H1 (cell line): ENCODE measurements around the gene MARK3. TPM values are rescaled to one million over a fixed set of nuclear protein-coding genes. Genes with fewer than 3 reads are reported as not detected.

Experiments used
- CTCF ChIA-PET: fragments of 300-600 bp; sonication (Branson Sonifier 250); formaldehyde crosslinking; loops from one replicate; lab custom pipeline; 2021; ENCODE audit not compliant: partially characterized antibody; lab: Charles Lee
- POLR2A ChIA-PET: fragments of 300-600 bp; sonication (Branson Sonifier 250); formaldehyde crosslinking; loops from one replicate; lab custom pipeline; 2021; ENCODE audit warnings: inconsistent platforms; ENCODE audit not compliant: partially characterized antibody; lab: Charles Lee
- DNase-seq, 2 experiments: peaks; one replicate each; pipeline versions ENCODE4 v3.0.0 to v3.0.0-alpha.2; 2010 to 2022; ENCODE audit warnings: low spot score in 2 of 2, low read depth in 1 of 2, mixed read lengths in 1 of 2
- FAIRE-seq: peaks from 2 replicates; lab custom pipeline; 2011; peaks lifted over from hg19 to GRCh38; lab: Jason Lieb, UNC
- H2AFZ ChIP-seq: 2 replicates; pipeline ENCODE4 v1.8.1; 2012; ENCODE audit warnings: low read length, inconsistent platforms
- H2AK5ac ChIP-seq: 2 replicates; pipeline ENCODE4 v1.6.1; 2013; ENCODE audit warnings: low read depth, low read length
- H2BK120ac ChIP-seq: replicated peaks from 2 replicates; pipeline ENCODE3; 2013; ENCODE audit warnings: low read depth, low read length, inconsistent platforms
- H2BK12ac ChIP-seq: 2 replicates; pipeline ENCODE4 v1.6.1; 2013; ENCODE audit warnings: low read depth, low read length
- H2BK15ac ChIP-seq: 2 replicates; pipeline ENCODE4 v1.6.1; 2013; ENCODE audit warnings: low read length
- H2BK20ac ChIP-seq: 2 replicates; pipeline ENCODE4 v1.6.1; 2013; ENCODE audit warnings: low read length
- H2BK5ac ChIP-seq: 2 replicates; pipeline ENCODE4 v1.6.1; 2013; ENCODE audit warnings: low read depth, low read length
- H3K14ac ChIP-seq: 2 replicates; pipeline ENCODE4 v1.6.1; 2013; ENCODE audit warnings: inconsistent platforms; ENCODE audit not compliant: insufficient read length
- H3K18ac ChIP-seq: 2 replicates; pipeline ENCODE4 v1.6.1; 2013; ENCODE audit warnings: low read length; ENCODE audit errors: extremely low read depth
- H3K23ac ChIP-seq: 2 replicates; pipeline ENCODE4 v1.6.1; 2013; ENCODE audit warnings: inconsistent platforms; ENCODE audit not compliant: insufficient read length
- H3K23me2 ChIP-seq: 2 replicates; pipeline ENCODE4 v1.6.1; 2013; ENCODE audit warnings: low read depth, low read length
- H3K27ac ChIP-seq: 2 replicates; pipeline ENCODE4 v1.6.1; 2011; ENCODE audit warnings: low read depth, low read length, inconsistent platforms
- H3K27me3 ChIP-seq, 4 experiments: replicated peaks in 1 of 4; 1 replicate in 1 of 4; 2 replicates in 3 of 4; pipeline versions ENCODE4 v1.6.1 to v1.8.1; 2011 to 2013; ENCODE audit warnings: low read length in 3 of 4, mild to moderate bottlenecking in 3 of 4, inconsistent platforms in 2 of 4, mixed read lengths in 2 of 4, moderate library complexity in 1 of 4; ENCODE audit not compliant: control insufficient read depth in 3 of 4, insufficient read depth in 3 of 4; ENCODE audit errors: extremely low read depth in 1 of 4
- H3K36me3 ChIP-seq, 4 experiments: 2 replicates each; pipeline versions ENCODE4 v1.6.1 to v1.8.1; 2011 to 2013; ENCODE audit warnings: mild to moderate bottlenecking in 4 of 4, low read length in 3 of 4, moderate library complexity in 2 of 4, control low read depth in 1 of 4, inconsistent platforms in 1 of 4; ENCODE audit not compliant: insufficient read depth in 4 of 4, control insufficient read depth in 2 of 4
- H3K4ac ChIP-seq: replicated peaks from 2 replicates; pipeline ENCODE3; 2013; ENCODE audit warnings: low read length, low read depth, mixed read lengths, inconsistent platforms; ENCODE audit not compliant: insufficient read length
- H3K4me1 ChIP-seq, 4 experiments: replicated peaks in 1 of 4; 1 replicate in 1 of 4; 2 replicates in 3 of 4; pipeline versions ENCODE4 v1.6.1 to v1.8.1; 2011 to 2013; ENCODE audit warnings: low read length in 3 of 4, inconsistent platforms in 2 of 4, mixed read lengths in 1 of 4; ENCODE audit not compliant: insufficient read depth in 4 of 4, control insufficient read depth in 3 of 4
- H3K4me2 ChIP-seq, 2 experiments: 2 replicates each; pipeline versions ENCODE4 v1.6.1 to v1.8.1; 2011 to 2013; ENCODE audit warnings: low read depth in 2 of 2, low read length in 2 of 2, control low read depth in 1 of 2, inconsistent platforms in 1 of 2, mild to moderate bottlenecking in 1 of 2; ENCODE audit not compliant: insufficient read depth in 1 of 2
- H3K4me3 ChIP-seq, 4 experiments: fragments of 200-600, 300-600 bp in 1 of 4; sonication (generic), shearing (Covaris generic), sonication (Bioruptor Twin) in 1 of 4; 2 replicates each; pipeline versions ENCODE4 v1.5.1 to v1.8.1; 2011 to 2016; ENCODE audit warnings: low read length in 4 of 4, low read depth in 3 of 4, control low read depth in 2 of 4, inconsistent platforms in 2 of 4, mild to moderate bottlenecking in 2 of 4, mixed read lengths in 1 of 4, moderate library complexity in 1 of 4; ENCODE audit not compliant: insufficient read depth in 2 of 4; ENCODE audit errors: extremely low read depth in 1 of 4
- H3K56ac ChIP-seq: replicated peaks from 2 replicates; pipeline ENCODE3; 2013; ENCODE audit warnings: low read depth, mild to moderate bottlenecking, mixed read lengths, low read length, inconsistent platforms; ENCODE audit not compliant: insufficient read length
- H3K79me1 ChIP-seq: 2 replicates; pipeline ENCODE4 v1.6.1; 2013; ENCODE audit warnings: low read depth, low read length, control low read depth
- H3K79me2 ChIP-seq, 2 experiments: 2 replicates each; pipeline versions ENCODE4 v1.6.1 to v1.8.1; 2012 to 2013; ENCODE audit warnings: low read length in 2 of 2, mild to moderate bottlenecking in 2 of 2, inconsistent platforms in 1 of 2; ENCODE audit not compliant: insufficient read depth in 2 of 2, control insufficient read depth in 1 of 2
- H3K9ac ChIP-seq, 4 experiments: replicated peaks in 1 of 4; 1 replicate in 1 of 4; 2 replicates in 3 of 4; pipeline versions ENCODE4 v1.6.1 to v1.8.1; 2011 to 2013; ENCODE audit warnings: low read depth in 3 of 4, low read length in 3 of 4, control low read depth in 2 of 4, mild to moderate bottlenecking in 2 of 4, moderate library complexity in 2 of 4, inconsistent platforms in 1 of 4; ENCODE audit errors: extremely low read depth in 1 of 4
- H3K9me3 ChIP-seq, 2 experiments: 2 replicates each; pipeline versions ENCODE4 v1.6.1 to v1.8.1; 2012 to 2013; ENCODE audit warnings: mild to moderate bottlenecking in 2 of 2, moderate library complexity in 2 of 2, control low read depth in 1 of 2, inconsistent platforms in 1 of 2, low read depth in 1 of 2, low read length in 1 of 2, mixed read lengths in 1 of 2; ENCODE audit not compliant: insufficient read depth in 2 of 2
- H4K20me1 ChIP-seq, 2 experiments: replicated peaks in 1 of 2; 2 replicates each; pipeline versions ENCODE3 to v1.8.1; 2011 to 2013; ENCODE audit warnings: inconsistent platforms in 2 of 2, low read length in 2 of 2, mild to moderate bottlenecking in 1 of 2; ENCODE audit not compliant: insufficient read depth in 2 of 2, control insufficient read depth in 1 of 2
- H4K5ac ChIP-seq: 2 replicates; pipeline ENCODE4 v1.6.1; 2013; ENCODE audit warnings: low read length, low read depth, mixed read lengths, inconsistent platforms; ENCODE audit not compliant: insufficient read length
- H4K8ac ChIP-seq: 2 replicates; pipeline ENCODE4 v1.8.0; 2013; ENCODE audit warnings: mild to moderate bottlenecking, moderate library complexity, low read length, inconsistent platforms; ENCODE audit not compliant: insufficient read depth; ENCODE audit errors: extremely low read depth
- H4K91ac ChIP-seq: replicated peaks from 2 replicates; pipeline ENCODE3; 2013; ENCODE audit warnings: low read length, mixed read lengths, inconsistent platforms; ENCODE audit not compliant: insufficient read length
- RXRA ChIP-seq: IDR thresholded peaks from 2 replicates; pipeline ENCODE4 v1.6.1; 2011; ENCODE audit warnings: low read depth, mild to moderate bottlenecking, low read length, moderate library complexity; ENCODE audit not compliant: insufficient read depth
- WGBS, 2 experiments: shearing (Covaris generic) in 1 of 2; methylation state at CpG; one replicate each; pipeline versions ENCODE4 v1.1.6 to v1.1.7; 2013 to 2015; ENCODE audit warnings: low lambda C conversion rate in 2 of 2, mixed read lengths in 2 of 2, inconsistent platforms in 1 of 2, low coverage in 1 of 2, missing lambda C conversion rate in 1 of 2; ENCODE audit not compliant: insufficient replicate concordance in 2 of 2, insufficient coverage in 1 of 2, insufficient read length in 1 of 2; ENCODE audit errors: extremely low coverage in 1 of 2, missing lambda C conversion rate in 1 of 2; 5-methylcytosine and 5-hydroxymethylcytosine counted together
- polyA plus RNA-seq, 7 experiments: library from polyadenylated mRNA; depleted of rRNA in 3 of 7; stranded (reverse) in 5 of 7; unstranded in 2 of 7; fragments of >200 nt in 5 of 7; fragments of 200-250 nt in 2 of 7; gene quantifications; 1 replicate in 5 of 7; 2 replicates in 1 of 7; 4 replicates in 1 of 7; pipeline versions ENCODE4 v1.2.1 to v1.2.3, GENCODE V29; 2011 to 2013; ENCODE audit warnings: missing spikeins in 2 of 7, mixed read lengths in 2 of 7
- total RNA-seq: library from RNA; stranded (reverse); fragmentation: NEBNext Ultra II Directional; extraction: Animal tissue kit (Norgen Biotek cat#: 25700); gene quantifications from 2 replicates; pipeline ENCODE4 v1.2.1, GENCODE V29; 2021

The MARK3 gene
- total and polyA plus RNA-seq, 2 of the 8 experiments (the other 6 are each of a cell fraction or from before 2014, with no cell fraction given), result 39.4 to 76.9 TPM

- FAIRE-seq (no peak), DNase-seq (no peak)
- Histone ChIP-seq H3K56ac (no peak overlapping the region), H2BK5ac (no peak overlapping the region), H3K23me2 (no peaks in the 10 kb centered on the region), H3K4me1 (no peaks in the 10 kb centered on the region), H2BK20ac (no peak overlapping the region), H2BK15ac (no peak overlapping the region), H3K79me2 (no peaks in the 10 kb centered on the region), H2BK12ac (no peak overlapping the region), H2AK5ac (no peak overlapping the region), H2AFZ (no peak overlapping the region), H4K91ac (no peak overlapping the region), H4K8ac (no peak overlapping the region), H3K4me2 (no peak overlapping the region), H3K4ac (no peak overlapping the region), H3K4me3 (no peak overlapping the region), H4K20me1 (peaks cover 0 to 4% of the 10 kb centered on the region in 2 experiments), H3K36me3 (peaks cover 4 to 27% (median 14%) of the 10 kb centered on the region in 4 experiments; a peak in 6 of 8 replicates), H3K9me3 (no peaks in the 10 kb centered on the region), H3K79me1 (no peaks in the 10 kb centered on the region; the same call in 1 of the 2 replicates), H3K18ac (no peak overlapping the region), H4K5ac (no peak overlapping the region), H2BK120ac (no peak overlapping the region), H3K9ac (no peak overlapping the region), H3K27ac (no peak overlapping the region), H3K27me3 (no peaks in the 10 kb centered on the region), H3K14ac (no peak overlapping the region), H3K23ac (no peak overlapping the region)
- ChIA-PET CTCF (interaction anchor here (0.8 to 4.4 kb wide), 2 partner anchors 16 to 28 kb away, joined by 3 to 16 read pairs; no protein-coding TSS in a partner anchor), POLR2A (interaction anchor here (1.6 kb wide), 1 partner anchor 25 kb away, joined by 3 read pairs; no protein-coding TSS in a partner anchor)
- WGBS, 2 experiments, result 88% methylated on average over 2 of the region's 2 CpGs; no CpG with 5 or more reads in 1 of the 2 experiments
- TF ChIP-seq RXRA, result no peak
Observed at GRCh38 chr14:103488960-103489359, 103.7 kb downstream of the MARK3 start.
